ENCODE data around the gene WDR59. TPM values are rescaled to one million over a fixed set of nuclear protein-coding genes. Genes with fewer than 3 reads are reported as not detected.

Gene WDR59
- total and polyA plus RNA-seq, 11 donors = 16.0 to 52.2 (median 39.5) TPM

- intact Hi-C loops (cut with DNase I) = no loop called here
- Histone ChIP-seq H3K4me1 (no peaks in the 10 kb centered on the region), H3K27me3 (no peaks in the 10 kb centered on the region), H3K36me3 (peaks cover 3 to 97% (median 59%) of the 10 kb centered on the region in 9 donors), H3K9me3 (no peaks in the 10 kb centered on the region), H3K27ac (no peak overlapping the region), H3K4me3 (no peak overlapping the region)
- ATAC-seq (no peak), DNase-seq (no peak)
- TF ChIP-seq POLR2A (IDR thresholded peaks at IDR 0.05) (no peak), CTCF (IDR thresholded peaks at IDR 0.05) (no peak)
- 86 to 89% (median 86%) methylated on average over 7 of the region's 7 CpGs for WGBS, 4 donors
Observed at GRCh38 chr16:74936902-74937560, 47.9 kb downstream of the WDR59 start.

- H3K27me3 ChIP-seq = no peaks in the 10 kb centered on the region
- 90 to 95% (median 91%) methylated on average over 3 of the region's 3 CpGs for WGBS, 4 donors
- intact Hi-C loops (cut with DNase I) = no loop called here
- H3K4me1 ChIP-seq = no peaks in the 10 kb centered on the region
- peaks cover 3 to 84% (median 57%) of the 10 kb centered on the region in 9 donors for H3K36me3 ChIP-seq
- TF ChIP-seq CTCF (IDR thresholded peaks at IDR 0.05) = no peak
- no peak for TF ChIP-seq POLR2A (IDR thresholded peaks at IDR 0.05)
- no peaks in the 10 kb centered on the region for H3K9me3 ChIP-seq
- ATAC-seq (no peak), DNase-seq (no peak)
- no peak overlapping the region for H3K27ac ChIP-seq
- no peak overlapping the region for H3K4me3 ChIP-seq
Observed at GRCh38 chr16:74931445-74931844, 53.5 kb downstream of the WDR59 start.

GRCh38 chr16:74929636-74930035 lies 55.3 kb downstream of the WDR59 start:
- DNase-seq = no peak
- Histone ChIP-seq H3K27ac (no peak overlapping the region), H3K9me3 (no peaks in the 10 kb centered on the region), H3K27me3 (no peaks in the 10 kb centered on the region), H3K4me1 (no peaks in the 10 kb centered on the region), H3K4me3 (no peak overlapping the region), H3K36me3 (peaks cover 3 to 73% (median 47%) of the 10 kb centered on the region in 9 donors)
- WGBS, 4 donors = 96 to 99% (median 98%) methylated on average over 2 of the region's 2 CpGs
- intact Hi-C loops (cut with DNase I) = no loop called here
- TF ChIP-seq CTCF (IDR thresholded peaks at IDR 0.05) = no peak
- no peak for TF ChIP-seq POLR2A (IDR thresholded peaks at IDR 0.05)
- no peak for ATAC-seq

GRCh38 chr16:74926805-74927204 lies 58.1 kb downstream of the WDR59 start:
- H3K27ac ChIP-seq = no peak overlapping the region
- intact Hi-C loops (cut with DNase I) = no loop called here
- no peak overlapping the region for H3K4me3 ChIP-seq
- H3K27me3 ChIP-seq = no peaks in the 10 kb centered on the region
- DNase-seq (no peak), ATAC-seq (no peak)
- WGBS, 4 donors = 70 to 89% (median 85%) methylated on average over 3 of the region's 3 CpGs
- H3K36me3 ChIP-seq = peaks cover 0 to 77% (median 50%) of the 10 kb centered on the region in 9 donors
- TF ChIP-seq POLR2A (IDR thresholded peaks at IDR 0.05) (no peak), CTCF (IDR thresholded peaks at IDR 0.05) (no peak)
- no peaks in the 10 kb centered on the region for H3K9me3 ChIP-seq
- H3K4me1 ChIP-seq = peaks cover 0 to 8% (median 0%) of the 10 kb centered on the region in 12 donors

All from heart left ventricle (tissue), 16 donors.